B cell (primary cell): ENCODE data around the gene PTCD3. TPM values are rescaled to one million over a fixed set of nuclear protein-coding genes. Genes with fewer than 3 reads are reported as not detected.

Experiments used
- ATAC-seq: fragments of 200-7000 bp; cut with Tn5 transposase; one replicate; pipeline ENCODE4 v1.10.0; 2021; ENCODE audit warnings: low read depth, mild to moderate bottlenecking, moderate number of reproducible peaks, moderate library complexity
- CTCF ChIA-PET: fragments of 350-600 bp; sonication (Branson Sonifier 250); formaldehyde crosslinking; loops from one replicate; lab custom pipeline; 2021; ENCODE audit warnings: antibody characterized with exemption, inconsistent platforms; lab: Charles Lee
- POLR2A ChIA-PET: fragments of 350-600 bp; sonication (Branson Sonifier 250); formaldehyde crosslinking; loops from one replicate; lab custom pipeline; 2021; ENCODE audit warnings: antibody characterized with exemption; lab: Charles Lee
- DNase-seq: peaks from one replicate; pipeline ENCODE4 v3.0.0; 2013
- H2AFZ ChIP-seq: 2 replicates; pipeline ENCODE4 v1.6.1; 2012; ENCODE audit warnings: mild to moderate bottlenecking, low read depth, low read length; ENCODE audit not compliant: insufficient read depth, poor library complexity, severe bottlenecking
- H3K27ac ChIP-seq, 2 donors: 1 replicate in 1 of 2; 2 replicates in 1 of 2; pipeline ENCODE4 v1.5.1; 2012 to 2013; ENCODE audit warnings: low read length in 2 of 2, mild to moderate bottlenecking in 2 of 2, moderate library complexity in 1 of 2
- H3K27me3 ChIP-seq, 4 experiments: fragments of 200-600 bp in 1 of 4; sonication (generic) in 1 of 4; replicated peaks in 1 of 4; 1 replicate in 2 of 4; 2 replicates in 2 of 4; pipeline versions ENCODE4 v1.6.1 to v1.7.0; 2013 to 2016; ENCODE audit warnings: low read length in 3 of 4, mild to moderate bottlenecking in 2 of 4, mixed read lengths in 1 of 4, moderate library complexity in 1 of 4; ENCODE audit not compliant: insufficient read depth in 4 of 4, control insufficient read depth in 3 of 4; ENCODE audit errors: control extremely low read depth in 1 of 4
- H3K36me3 ChIP-seq, 2 experiments: replicated peaks in 1 of 2; 1 replicate in 1 of 2; 2 replicates in 1 of 2; pipeline versions ENCODE4 v1.6.1 to v1.7.1; 2013; ENCODE audit warnings: low read length in 1 of 2; ENCODE audit not compliant: insufficient read depth in 2 of 2, control insufficient read depth in 1 of 2; ENCODE audit errors: control extremely low read depth in 1 of 2, extremely low read depth in 1 of 2
- H3K4me1 ChIP-seq, 2 donors: fragments of 200-600 bp in 1 of 2; sonication (generic) in 1 of 2; 1 replicate in 1 of 2; 2 replicates in 1 of 2; pipeline versions ENCODE4 v1.5.1 to v1.6.1; 2013 to 2017; ENCODE audit warnings: low read length in 2 of 2; ENCODE audit not compliant: control insufficient read depth in 2 of 2, insufficient read depth in 2 of 2
- H3K4me2 ChIP-seq: replicated peaks from 2 replicates; pipeline ENCODE3; 2012; ENCODE audit warnings: mild to moderate bottlenecking, low read depth, low read length; ENCODE audit not compliant: poor library complexity, severe bottlenecking
- H3K4me3 ChIP-seq, 5 experiments: fragments of 200-600 bp in 1 of 5; sonication (generic) in 1 of 5; 1 replicate in 3 of 5; 2 replicates in 2 of 5; pipeline versions ENCODE4 v1.5.1 to v1.7.0; 2011 to 2016; ENCODE audit warnings: low read length in 4 of 5, mild to moderate bottlenecking in 4 of 5, low read depth in 2 of 5, control low read depth in 1 of 5, moderate library complexity in 1 of 5; ENCODE audit not compliant: insufficient read depth in 1 of 5; ENCODE audit errors: control extremely low read depth in 1 of 5, extremely low read depth in 1 of 5
- H3K79me2 ChIP-seq: fragments of 200-600 bp; sonication (generic); one replicate; pipeline ENCODE4 v1.6.0; 2016; ENCODE audit warnings: low read length; ENCODE audit not compliant: control insufficient read depth, insufficient read depth
- H3K9ac ChIP-seq: fragments of 200-600 bp; sonication (generic); 2 replicates; pipeline ENCODE4 v1.6.1; 2017; ENCODE audit warnings: mild to moderate bottlenecking, low read length, moderate library complexity
- H3K9me3 ChIP-seq, 3 donors: one replicate each; pipeline versions ENCODE4 v1.6.1 to v1.7.1; 2013; ENCODE audit warnings: low read length in 2 of 3; ENCODE audit not compliant: control insufficient read depth in 2 of 3, insufficient read depth in 1 of 3; ENCODE audit errors: control extremely low read depth in 1 of 3
- H4K20me1 ChIP-seq: 2 replicates; pipeline ENCODE4 v1.6.0; 2012; ENCODE audit warnings: mild to moderate bottlenecking, low read length; ENCODE audit not compliant: insufficient read depth, control insufficient read depth, poor library complexity, severe bottlenecking
- H3K27ac Mint-ChIP-seq: one replicate; pipeline ENCODE4 v1.8.0; 2021; ENCODE audit warnings: mixed read lengths
- H3K27me3 Mint-ChIP-seq: one replicate; pipeline ENCODE4 v1.8.0; 2021; ENCODE audit warnings: mixed read lengths
- H3K4me1 Mint-ChIP-seq: one replicate; pipeline ENCODE4 v1.8.0; 2021; ENCODE audit warnings: mixed read lengths
- H3K4me3 Mint-ChIP-seq: one replicate; pipeline ENCODE4 v1.8.0; 2021; ENCODE audit warnings: mixed read lengths
- H3K9me3 Mint-ChIP-seq: one replicate; pipeline ENCODE4 v1.8.0; 2022; ENCODE audit warnings: mixed read lengths; ENCODE audit not compliant: insufficient read depth
- EZH2 ChIP-seq: IDR thresholded peaks from 2 replicates; pipeline ENCODE4 v1.6.1; 2012; ENCODE audit warnings: borderline replicate concordance, low read depth, mild to moderate bottlenecking, moderate library complexity, low read length; ENCODE audit not compliant: insufficient read depth, poor library complexity, severe bottlenecking
- WGBS: methylation state at CpG from one replicate; pipeline ENCODE4 v1.1.5; 2013; ENCODE audit warnings: missing lambda C conversion rate; ENCODE audit not compliant: insufficient coverage; 5-methylcytosine and 5-hydroxymethylcytosine counted together
- intact Hi-C: fragments of 100-400 bp; cut with micrococcal nuclease; formaldehyde crosslinking; loops from one replicate; pipeline ENCODE4 v1.10.0; 2022
- polyA minus RNA-seq: library from RNA; depleted of rRNA, polyadenylated mRNA; stranded (reverse); fragments of >200 nt; gene quantifications from 2 replicates; pipeline ENCODE4 v1.2.3, GENCODE V29; 2012
- polyA plus RNA-seq: library from polyadenylated mRNA; depleted of rRNA; stranded (reverse); fragments of >200 nt; gene quantifications from 2 replicates; pipeline ENCODE4 v1.2.3, GENCODE V29; 2012
- total RNA-seq, 2 donors: library from RNA; stranded (reverse); fragments of 120-200 nt in 1 of 2; gene quantifications; 1 replicate in 1 of 2; 2 replicates in 1 of 2; pipeline versions ENCODE4 v1.2.3 to v1.2.4, GENCODE V29; 2013 to 2022
- TF ChIP-seq, protein P1 (sequence below): fragments of 200-600 bp; IDR thresholded peaks from one replicate; pipeline ENCODE4 v1.8.0; 2022; ENCODE audit warnings: antibody characterized with exemption, mild to moderate bottlenecking

Gene PTCD3
- total RNA-seq (174 and 180 TPM in 2 replicates), polyA plus RNA-seq (61.4 and 124 TPM in 2 replicates), polyA minus RNA-seq (59.1 and 80.7 TPM in 2 replicates)
- total RNA-seq (2013), result 188 TPM

DNA sequence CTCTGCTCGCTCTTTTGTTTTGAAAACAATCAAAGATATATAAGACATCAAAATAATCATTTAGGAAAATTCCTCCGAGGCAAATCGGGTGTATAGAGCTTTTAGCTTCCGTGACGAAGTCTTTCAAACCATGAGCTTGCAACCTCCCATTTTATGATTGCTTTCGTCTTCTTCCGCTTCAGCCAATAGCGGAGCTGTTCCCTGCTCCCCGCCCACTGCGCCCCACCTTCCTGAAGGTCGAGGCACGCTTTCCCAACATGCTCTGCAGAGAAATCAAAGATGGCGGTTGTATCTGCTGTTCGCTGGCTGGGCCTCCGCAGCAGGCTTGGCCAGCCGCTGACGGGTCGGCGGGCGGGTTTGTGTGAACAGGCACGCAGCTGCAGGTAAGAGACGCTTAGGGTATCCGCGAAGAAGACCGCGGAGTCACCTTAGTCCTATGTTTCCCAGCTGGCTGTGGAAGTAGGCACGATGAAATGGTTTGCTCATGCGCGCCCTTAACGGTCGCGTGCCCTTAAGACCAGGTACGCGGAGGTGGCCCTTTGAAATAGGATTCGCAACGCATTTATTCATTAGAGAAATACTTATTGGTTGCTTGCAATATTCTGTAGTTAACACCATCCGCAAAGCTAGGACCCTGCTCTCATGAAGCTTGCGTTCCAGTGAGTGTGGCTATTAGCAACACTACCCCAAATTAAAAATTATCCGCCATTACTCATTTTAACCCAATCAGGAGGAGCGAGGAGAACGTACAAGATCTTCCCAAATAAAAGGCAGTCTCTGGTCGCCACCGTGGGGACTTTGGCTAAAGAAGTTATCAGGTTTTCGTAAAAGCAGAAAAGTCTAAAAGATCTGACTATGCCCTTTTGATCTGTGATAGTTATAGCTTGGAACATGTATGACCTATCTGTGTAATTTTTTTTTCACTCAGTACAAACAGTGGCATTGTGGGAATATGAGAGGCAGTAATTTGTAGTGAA, at the start of gene PTCD3:
Gene PTCD3, plus strand, starts transcription at position 267 of the 977 bp plus-strand sequence. Its CDS starts 13 bp downstream, at position 280.
- intact Hi-C loops, result loop anchor here (1.0 to 10.0 kb wide), 7 partner anchors 26 to 491 kb away; partner anchors contain the start of genes C2orf68, IMMT and USP39
- H3K79me2 ChIP-seq, result peaks cover 92% of the 10 kb centered on the region
- peak within 1 kb of the TSS; percentile 84 for H3K9ac ChIP-seq
- no peaks in the 10 kb centered on the region for H3K27me3 Mint-ChIP-seq
- DNase-seq (peak; percentile 95), ATAC-seq (peak; percentile 88)
- peak within 1 kb of the TSS; percentile 93 for H3K4me3 Mint-ChIP-seq
- peak within 1 kb of the TSS; percentile 88 to 96 (median 89) for H3K4me3 ChIP-seq
- no peaks in the 10 kb centered on the region for H3K9me3 Mint-ChIP-seq
- H3K27ac Mint-ChIP-seq, result peak within 1 kb of the TSS; percentile 95
- H3K9me3 ChIP-seq, result no peaks in the 10 kb centered on the region
- H3K4me1 ChIP-seq, result peaks cover 16 to 22% of the 10 kb centered on the region in 2 donors
- H3K4me1 Mint-ChIP-seq, result peaks cover 52% of the 10 kb centered on the region
- H3K27ac ChIP-seq, result peak within 1 kb of the TSS; percentile 74 to 92
- peak within 1 kb of the TSS; percentile 86 for H2AFZ ChIP-seq
- CTCF ChIA-PET, result interaction anchor here (0.6 to 2.1 kb wide), 8 partner anchors 10 to 335 kb away, joined by 3 to 15 read pairs (median 4); partner anchors contain the start of gene KDM3A
- POLR2A ChIA-PET, result interaction anchor here (0.6 to 1.7 kb wide), 8 partner anchors 68 to 491 kb away, joined by 3 to 9 read pairs (median 4); partner anchors contain the start of genes IMMT, KDM3A and USP39
- TF ChIP-seq, protein P1, sequence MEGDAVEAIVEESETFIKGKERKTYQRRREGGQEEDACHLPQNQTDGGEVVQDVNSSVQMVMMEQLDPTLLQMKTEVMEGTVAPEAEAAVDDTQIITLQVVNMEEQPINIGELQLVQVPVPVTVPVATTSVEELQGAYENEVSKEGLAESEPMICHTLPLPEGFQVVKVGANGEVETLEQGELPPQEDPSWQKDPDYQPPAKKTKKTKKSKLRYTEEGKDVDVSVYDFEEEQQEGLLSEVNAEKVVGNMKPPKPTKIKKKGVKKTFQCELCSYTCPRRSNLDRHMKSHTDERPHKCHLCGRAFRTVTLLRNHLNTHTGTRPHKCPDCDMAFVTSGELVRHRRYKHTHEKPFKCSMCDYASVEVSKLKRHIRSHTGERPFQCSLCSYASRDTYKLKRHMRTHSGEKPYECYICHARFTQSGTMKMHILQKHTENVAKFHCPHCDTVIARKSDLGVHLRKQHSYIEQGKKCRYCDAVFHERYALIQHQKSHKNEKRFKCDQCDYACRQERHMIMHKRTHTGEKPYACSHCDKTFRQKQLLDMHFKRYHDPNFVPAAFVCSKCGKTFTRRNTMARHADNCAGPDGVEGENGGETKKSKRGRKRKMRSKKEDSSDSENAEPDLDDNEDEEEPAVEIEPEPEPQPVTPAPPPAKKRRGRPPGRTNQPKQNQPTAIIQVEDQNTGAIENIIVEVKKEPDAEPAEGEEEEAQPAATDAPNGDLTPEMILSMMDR, result no peak
- no peak for TF ChIP-seq EZH2
- peak within 1 kb of the TSS; percentile 84 for H3K4me2 ChIP-seq
- peaks cover 27% of the 10 kb centered on the region for H4K20me1 ChIP-seq
- peaks cover 3 to 22% of the 10 kb centered on the region in 2 experiments for H3K36me3 ChIP-seq
- H3K27me3 ChIP-seq, result no peaks in the 10 kb centered on the region
- under 1% methylated on average over 27 of the region's 44 CpGs for WGBS
